Cerebellar cortex (tissue), 1 donor: Measurements from ENCODE around the gene CDK16.
A peak's percentile ranks its signal among the peaks of the same experiment; 100 is the strongest.

Experiments
- DNase-seq: peaks from one replicate; pipeline ENCODE4 v3.0.0-alpha.2; 2015; ENCODE audit warnings: low spot score

Gene CDK16

GRCh38 chrX:47218280-47218919 lies at the start of gene CDK16:
TSS of gene CDK16 (plus strand) at chrX:47218681. CDS start at chrX:47223558, 4,877 bp downstream.
- DNase-seq = peak; percentile 73

DNA sequence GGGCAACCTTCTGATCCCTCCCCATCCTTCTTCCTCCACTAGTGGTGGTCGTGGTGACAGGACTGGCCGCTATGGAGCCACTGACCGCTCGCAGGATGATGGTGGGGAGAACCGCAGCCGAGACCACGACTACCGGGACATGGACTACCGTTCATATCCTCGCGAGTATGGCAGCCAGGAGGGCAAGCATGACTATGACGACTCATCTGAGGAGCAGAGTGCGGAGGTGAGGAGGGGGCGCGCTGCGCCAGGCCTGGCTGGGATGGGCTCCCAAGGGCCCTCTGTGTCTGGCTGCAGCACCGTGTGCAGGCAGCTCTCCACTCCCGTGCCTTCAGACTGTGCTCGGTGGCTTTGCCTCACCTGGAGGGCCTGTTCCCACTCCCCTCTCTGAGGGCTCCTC lies 49.2 kb upstream of the CDK16 start:
- DNase-seq = no peak

GRCh38 chrX:47169726-47170515 lies 48.6 kb upstream of the CDK16 start:
- DNase-seq = peak; percentile 55

GRCh38 chrX:47170861-47171692 lies 47.4 kb upstream of the CDK16 start:
- no peak for DNase-seq

DNA sequence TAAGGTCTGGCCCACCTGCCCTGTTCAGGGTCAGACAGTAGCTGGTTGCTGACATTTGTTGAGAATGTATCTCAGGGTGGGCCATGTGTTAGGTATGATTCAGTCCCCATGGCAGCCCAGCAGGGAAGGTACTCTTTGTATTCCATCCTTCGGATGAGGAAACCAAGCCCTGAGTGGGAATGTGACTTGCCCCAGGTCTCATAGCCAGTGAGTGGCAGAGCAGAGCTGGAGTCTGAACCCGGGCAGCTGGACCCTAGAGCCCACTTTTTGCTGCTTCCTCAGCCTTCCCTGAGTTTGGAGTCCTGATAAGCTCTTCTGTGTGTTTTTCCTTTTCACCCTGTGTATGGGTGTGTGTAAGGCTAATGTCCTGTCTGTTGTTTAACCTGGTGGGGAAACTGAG lies 46.5 kb upstream of the CDK16 start:
- no peak for DNase-seq

DNA sequence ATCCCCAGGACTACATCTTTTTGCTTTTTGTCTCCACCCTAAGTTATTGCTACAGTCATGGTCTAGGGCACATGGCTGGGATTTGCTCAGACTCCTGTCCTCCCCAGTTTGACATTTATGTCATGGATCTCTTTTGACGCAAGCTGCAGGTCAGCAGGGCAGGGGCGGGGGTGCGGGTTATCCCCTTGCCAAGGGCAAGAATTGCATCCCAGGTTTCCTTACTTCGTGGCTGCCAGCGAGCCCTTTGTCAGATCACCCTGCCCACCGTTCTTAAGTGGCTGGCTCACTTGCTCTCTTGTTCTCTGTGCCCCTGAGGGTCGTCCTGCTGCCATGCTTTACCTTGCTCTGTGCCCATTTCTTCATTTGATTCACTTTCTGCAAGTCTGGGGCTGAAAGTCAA lies 45.9 kb upstream of the CDK16 start:
- DNase-seq = no peak

DNA sequence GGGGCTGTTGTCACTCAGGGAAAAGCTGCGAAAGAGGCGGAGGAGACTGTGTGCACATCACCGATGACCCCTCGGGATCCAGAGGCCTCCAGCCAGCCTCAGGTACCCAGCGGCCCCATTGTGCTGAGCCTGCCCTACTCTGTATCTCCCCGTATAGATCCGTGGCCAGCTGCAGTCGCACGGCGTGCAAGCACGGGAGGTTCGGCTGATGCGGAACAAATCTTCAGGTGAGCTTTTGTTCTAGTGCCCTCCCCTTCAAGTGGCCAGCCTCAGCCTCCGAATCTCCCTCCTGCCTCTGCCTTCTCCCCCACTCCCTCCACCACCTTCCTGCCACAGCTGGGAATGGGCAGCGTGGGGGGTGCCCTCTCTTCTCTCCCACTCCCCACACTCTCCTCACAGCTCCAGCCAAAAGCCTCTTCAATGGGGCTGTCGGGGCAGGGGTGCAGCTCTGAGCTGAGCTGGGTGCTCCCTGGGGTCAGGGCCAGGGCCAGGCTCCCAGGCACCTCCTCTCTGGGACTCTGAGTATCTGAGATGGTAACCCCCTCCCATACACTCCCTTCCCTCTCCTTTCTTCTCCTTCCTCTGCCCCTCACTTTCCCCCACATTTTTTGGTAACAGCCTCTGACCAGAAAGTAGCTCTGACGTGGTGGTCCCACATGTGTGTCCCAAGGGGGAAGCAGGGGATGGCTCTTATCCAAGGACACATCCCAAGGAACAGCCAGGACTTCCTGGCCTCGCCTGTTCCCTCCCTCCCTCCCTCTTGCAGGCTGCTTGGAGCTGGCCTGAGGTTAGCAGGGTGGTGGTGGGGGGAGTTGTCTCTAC lies 45.3 kb upstream of the CDK16 start:
- DNase-seq = no peak

DNA sequence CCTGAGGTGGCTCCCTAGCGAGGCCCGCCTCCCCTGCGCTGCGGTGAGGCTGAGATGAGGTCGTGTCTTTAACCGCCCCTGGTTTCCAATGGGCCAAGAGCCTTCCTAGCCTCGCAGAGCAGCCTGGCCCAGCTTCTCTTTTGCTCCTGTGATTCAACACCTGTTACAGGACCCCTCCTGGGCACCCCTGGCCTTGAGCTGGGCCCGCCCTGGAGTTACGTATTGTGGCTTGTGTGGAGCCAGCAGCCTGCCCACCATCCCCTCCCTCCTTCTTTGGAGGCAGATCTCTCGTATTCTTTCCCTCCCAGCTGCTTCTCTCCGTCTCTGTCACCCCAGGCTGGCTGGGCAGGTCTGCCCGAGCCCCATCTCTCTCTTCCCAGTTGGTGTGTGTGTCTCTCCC lies 44.1 kb upstream of the CDK16 start:
- DNase-seq = no peak

GRCh38 chrX:47174846-47175587 lies 43.5 kb upstream of the CDK16 start:
- no peak for DNase-seq

DNA sequence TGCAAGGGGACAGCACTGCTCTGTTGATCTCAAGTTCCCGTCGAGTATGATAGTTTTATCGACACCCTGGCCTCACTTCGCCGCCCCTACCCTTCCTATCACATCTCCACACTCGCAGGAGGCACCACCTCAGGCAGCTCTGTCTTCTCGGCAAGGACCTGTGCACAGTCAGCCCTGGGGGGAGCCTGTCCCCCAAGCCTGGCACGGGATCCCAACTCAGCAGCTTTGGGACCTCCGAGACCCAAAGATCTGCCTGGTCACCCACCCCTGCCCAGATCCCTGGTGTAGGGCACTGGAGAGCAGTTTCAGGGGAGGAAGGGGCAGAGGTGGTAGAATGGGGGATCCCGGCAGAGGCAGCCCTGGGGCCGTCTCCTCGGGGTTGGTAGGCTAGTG lies 42.9 kb upstream of the CDK16 start:
- DNase-seq = no peak

- DNase-seq = no peak
Measured at GRCh38 chrX:47176101-47176740, 42.3 kb upstream of the CDK16 start.

- no peak for DNase-seq
Measured at GRCh38 chrX:47177079-47177478, 41.4 kb upstream of the CDK16 start.

DNA sequence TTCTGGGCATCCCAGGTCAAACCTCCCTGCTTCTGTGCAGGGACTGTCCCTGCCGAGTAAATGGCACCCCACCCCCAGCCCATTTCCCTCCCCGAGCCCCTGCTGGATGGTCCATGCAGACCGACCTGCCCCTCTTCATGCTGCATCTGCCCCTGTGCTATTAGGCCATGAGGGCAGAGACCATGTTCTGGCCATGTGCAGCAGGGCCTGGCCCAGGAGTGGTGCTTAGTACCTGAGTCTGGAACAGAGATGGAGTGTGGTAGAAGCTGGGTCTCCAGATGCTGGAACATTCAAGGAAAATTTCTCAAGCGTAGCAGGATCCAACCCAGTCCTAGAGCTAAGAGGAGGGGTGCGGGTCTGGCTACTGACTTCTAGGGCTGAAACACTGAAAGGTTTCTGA lies 40.1 kb upstream of the CDK16 start:
- no peak for DNase-seq

DNA sequence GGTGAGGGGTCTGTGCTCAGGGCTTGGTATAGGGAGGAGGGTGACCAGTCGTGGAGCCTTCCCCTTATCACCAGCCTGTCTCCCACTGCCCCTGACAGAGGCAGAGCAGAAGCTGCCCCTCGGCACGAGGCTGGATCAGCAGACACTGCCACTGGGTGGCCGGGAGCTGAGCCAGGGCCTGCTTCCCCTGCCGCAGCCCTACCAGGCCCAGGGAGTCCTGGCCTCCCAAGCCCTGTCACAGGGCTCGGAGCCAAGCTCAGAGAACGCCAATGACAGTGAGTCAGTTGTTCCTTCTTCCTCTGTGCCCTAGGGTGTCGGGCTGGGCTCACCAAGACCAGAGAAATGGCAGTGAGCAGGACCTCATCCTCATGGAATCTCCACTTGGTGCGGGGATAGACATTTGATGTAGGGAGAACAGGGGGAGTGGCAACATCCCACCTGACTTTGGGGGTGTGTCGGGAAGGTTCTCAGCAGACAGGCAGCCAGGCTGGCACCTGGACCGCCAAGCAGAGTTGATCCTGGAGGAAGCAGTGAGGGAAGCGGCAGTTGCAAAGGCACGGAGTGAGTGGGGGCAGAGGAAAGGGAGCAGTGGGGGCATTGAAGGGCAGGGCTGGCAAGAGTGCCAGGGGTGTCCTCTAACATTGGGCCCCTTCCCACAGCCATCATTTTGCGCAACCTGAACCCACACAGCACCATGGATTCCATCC lies 39.1 kb upstream of the CDK16 start:
- DNase-seq = peak; percentile 7

GRCh38 chrX:47179928-47180255 lies 38.6 kb upstream of the CDK16 start:
- no peak for DNase-seq

DNA sequence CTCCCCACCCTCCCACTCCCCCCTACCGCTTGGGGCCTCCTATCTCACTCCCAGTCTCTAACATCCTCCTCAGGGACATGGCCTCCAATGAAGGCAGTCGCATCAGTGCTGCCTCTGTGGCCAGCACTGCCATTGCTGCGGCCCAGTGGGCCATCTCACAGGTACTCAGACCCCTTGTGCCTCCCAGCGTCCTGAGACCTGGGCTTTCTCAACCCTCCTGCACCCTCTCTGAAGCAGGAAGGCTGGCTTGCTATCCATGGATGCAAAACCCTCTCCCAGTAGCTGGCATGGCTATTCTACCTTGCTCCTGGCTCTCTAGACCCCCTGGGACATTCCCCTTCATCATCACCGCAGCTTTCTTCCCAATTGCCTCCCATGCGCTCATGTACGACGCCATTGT lies 38.1 kb upstream of the CDK16 start:
- DNase-seq = no peak

DNA sequence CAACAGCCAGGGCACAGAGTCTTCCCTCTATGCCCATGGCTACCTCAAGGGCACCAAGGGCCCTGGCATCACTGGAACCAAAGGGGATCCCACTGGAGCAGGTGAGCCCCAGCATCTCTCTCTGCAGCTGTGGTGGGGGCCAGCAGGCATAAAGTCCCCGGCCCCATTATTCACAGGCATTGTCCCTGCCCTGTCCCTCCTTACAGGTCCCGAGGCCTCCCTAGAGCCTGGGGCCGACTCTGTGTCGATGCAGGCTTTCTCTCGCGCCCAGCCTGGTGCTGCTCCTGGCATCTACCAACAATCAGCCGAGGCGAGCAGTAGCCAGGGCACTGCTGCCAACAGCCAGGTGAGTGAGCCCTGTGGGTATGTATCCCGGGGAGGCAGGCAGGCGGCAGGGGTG lies 37.2 kb upstream of the CDK16 start:
- DNase-seq = no peak

DNA sequence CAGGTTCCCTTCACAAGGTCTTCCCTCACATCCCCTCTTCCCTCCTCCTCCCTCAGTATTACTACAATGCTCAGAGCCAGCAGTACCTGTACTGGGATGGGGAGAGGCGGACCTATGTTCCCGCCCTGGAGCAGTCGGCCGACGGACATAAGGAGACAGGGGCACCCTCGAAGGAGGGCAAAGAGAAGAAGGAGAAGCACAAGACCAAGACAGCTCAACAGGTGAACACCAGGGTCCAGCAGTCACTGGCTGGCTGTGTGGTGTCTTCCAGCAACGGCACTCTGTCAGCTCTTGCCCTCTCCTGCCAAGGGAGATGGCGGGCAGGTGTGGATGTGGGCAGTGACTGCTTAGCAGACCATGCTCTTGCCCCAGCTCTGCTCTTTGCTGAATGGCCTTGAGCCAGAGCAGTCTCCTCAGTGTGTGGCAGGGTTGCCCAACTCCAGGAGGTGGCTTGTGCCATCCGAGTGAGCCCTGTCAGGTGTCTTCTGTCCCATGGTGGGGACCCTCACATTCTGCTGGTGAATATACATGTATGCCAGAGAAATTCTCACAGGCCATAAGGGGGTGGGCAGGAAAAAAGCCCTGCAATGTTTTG lies 36.3 kb upstream of the CDK16 start:
- DNase-seq = no peak

- DNase-seq = no peak
Measured at GRCh38 chrX:47184486-47184885, 34.0 kb upstream of the CDK16 start.

DNA sequence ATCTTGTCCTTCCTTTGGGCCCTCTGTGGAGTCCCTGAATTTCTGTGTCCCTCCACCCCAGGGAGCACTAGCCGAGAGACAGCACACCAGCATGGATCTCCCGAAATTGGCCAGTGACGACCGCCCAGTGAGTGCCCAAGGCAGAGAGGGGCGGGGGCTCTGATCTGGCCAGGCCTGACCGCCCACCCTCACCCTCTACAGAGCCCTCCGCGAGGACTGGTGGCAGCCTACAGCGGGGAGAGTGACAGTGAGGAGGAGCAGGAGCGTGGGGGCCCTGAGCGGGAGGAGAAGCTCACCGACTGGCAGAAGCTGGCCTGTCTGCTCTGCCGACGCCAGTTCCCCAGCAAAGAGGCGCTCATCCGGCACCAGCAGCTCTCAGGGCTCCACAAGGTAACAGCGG lies 33.2 kb upstream of the CDK16 start:
- no peak for DNase-seq
